HepG2 (cell line): ENCODE data around the gene DRC7. TPM values are rescaled to one million over a fixed set of nuclear protein-coding genes. Genes with fewer than 3 reads are reported as not detected.

Source experiments
- BCL3 ChIP-seq: sonication (generic); formaldehyde crosslinking; IDR thresholded peaks from 2 replicates; pipeline ENCODE4 v1.5.1; 2020; ENCODE audit warnings: mild to moderate bottlenecking, missing genetic modification reagents, moderate library complexity
- CBFB ChIP-seq: sonication (generic); formaldehyde crosslinking; IDR thresholded peaks from 2 replicates; pipeline ENCODE4 v1.4.0; 2020; ENCODE audit warnings: missing genetic modification reagents
- CHD2 ChIP-seq: IDR thresholded peaks from 2 replicates; pipeline ENCODE4 v1.6.1; 2011; ENCODE audit warnings: low read depth, low read length, improper control_type of control experiment
- CREBL2 ChIP-seq: sonication (generic); formaldehyde crosslinking; IDR thresholded peaks from 2 replicates; pipeline ENCODE4 v1.8.1; 2023; ENCODE audit warnings: missing genetic modification reagents, mild to moderate bottlenecking, borderline replicate concordance
- ETV5 ChIP-seq: IDR thresholded peaks from 2 replicates; pipeline ENCODE4 v1.6.1; 2018; ENCODE audit warnings: missing biosample characterization, missing genetic modification reagents, inconsistent platforms, borderline replicate concordance
- EZH2 ChIP-seq: conservative IDR thresholded peaks from 2 replicates; pipeline ENCODE4 v1.6.1; 2012; ENCODE audit warnings: mild to moderate bottlenecking, low read depth, low read length, moderate library complexity
- HHEX ChIP-seq: IDR thresholded peaks from 2 replicates; pipeline ENCODE4 v1.6.1; 2016; ENCODE audit warnings: control low read depth
- ISL2 ChIP-seq: sonication (generic); formaldehyde crosslinking; IDR thresholded peaks from 2 replicates; pipeline ENCODE4 v1.5.0; 2020; ENCODE audit warnings: missing genetic modification reagents
- ISX ChIP-seq: sonication (generic); formaldehyde crosslinking; conservative IDR thresholded peaks from 2 replicates; pipeline ENCODE4 v1.5.0; 2020; ENCODE audit warnings: missing genetic modification reagents
- KDM5B ChIP-seq: sonication (generic); formaldehyde crosslinking; IDR thresholded peaks from 2 replicates; pipeline ENCODE4 v1.4.0; 2020; ENCODE audit warnings: missing genetic modification reagents, mild to moderate bottlenecking, borderline replicate concordance
- MED13 ChIP-seq: sonication (generic); formaldehyde crosslinking; IDR thresholded peaks from 2 replicates; pipeline ENCODE4 v1.5.0; 2020; ENCODE audit warnings: missing genetic modification reagents
- TBL1XR1 ChIP-seq: fragments of 150-350 bp; IDR thresholded peaks from 2 replicates; pipeline ENCODE4 v1.6.1; 2014; ENCODE audit warnings: borderline replicate concordance, low read length; ENCODE audit not compliant: partially characterized antibody
- THAP7 ChIP-seq: sonication (generic); formaldehyde crosslinking; IDR thresholded peaks from 2 replicates; pipeline ENCODE4 v1.8.1; 2023; ENCODE audit warnings: mild to moderate bottlenecking, missing genetic modification reagents
- THAP9 ChIP-seq: sonication (generic); formaldehyde crosslinking; IDR thresholded peaks from 2 replicates; pipeline ENCODE4; 2020; ENCODE audit warnings: missing genetic modification reagents, mild to moderate bottlenecking, borderline replicate concordance
- ZFX ChIP-seq: sonication (generic); formaldehyde crosslinking; IDR thresholded peaks from 2 replicates; pipeline ENCODE4 v1.4.0; 2020; ENCODE audit warnings: mild to moderate bottlenecking, low read depth, missing genetic modification reagents, moderate library complexity
- ZNF12 ChIP-seq: sonication (generic); formaldehyde crosslinking; IDR thresholded peaks from 2 replicates; pipeline ENCODE4 v1.5.0; 2020; ENCODE audit warnings: missing genetic modification reagents
- ZNF207 ChIP-seq: fragments of 450-650 bp; IDR thresholded peaks from 2 replicates; pipeline ENCODE4 v1.6.1; 2016; ENCODE audit warnings: antibody characterized with exemption, borderline replicate concordance
- ZNF44 ChIP-seq: sonication (generic); formaldehyde crosslinking; IDR thresholded peaks from 2 replicates; pipeline ENCODE4 v1.5.1; 2020; ENCODE audit warnings: mild to moderate bottlenecking, missing genetic modification reagents
- ZNF687 ChIP-seq: sonication (generic); formaldehyde crosslinking; IDR thresholded peaks from 2 replicates; pipeline ENCODE4 v1.5.1; 2020; ENCODE audit warnings: mild to moderate bottlenecking, missing genetic modification reagents, moderate library complexity
- ZNF879 ChIP-seq: sonication (generic); formaldehyde crosslinking; IDR thresholded peaks from 2 replicates; pipeline ENCODE4 v1.8.1; 2023; ENCODE audit warnings: missing genetic modification reagents
- ZSCAN21 ChIP-seq: sonication (generic); formaldehyde crosslinking; IDR thresholded peaks from 2 replicates; pipeline ENCODE4 v1.8.0; 2022; ENCODE audit warnings: mild to moderate bottlenecking, missing genetic modification reagents, moderate library complexity, borderline replicate concordance
- polyA plus RNA-seq, 8 experiments: library from polyadenylated mRNA; depleted of rRNA in 3 of 8; stranded (reverse) in 7 of 8; unstranded in 1 of 8; fragments of >200 nt; fragmentation: Illumina TruSeq in 4 of 8; extraction: Trizol in 4 of 8; gene quantifications; 2 replicates each; pipeline versions ENCODE4 v1.2.1 to v1.2.3, GENCODE V29; 2011 to 2016; ENCODE audit warnings: low read depth in 4 of 8, missing spikeins in 1 of 8, mixed read lengths in 1 of 8; ENCODE audit not compliant: insufficient read depth in 1 of 8
- total RNA-seq, 5 experiments: library from RNA; depleted of rRNA; stranded (reverse); fragments of >200 nt; fragmentation: Illumina TruSeq; extraction: Trizol; gene quantifications; 2 replicates each; pipeline ENCODE4 v1.2.3, GENCODE V29; 2016; ENCODE audit warnings: low read depth in 1 of 5

Gene DRC7
- total and polyA plus RNA-seq, 2 of the 13 experiments (the other 11 are each of a cell fraction or from before 2014, with no cell fraction given), result 2.7 to 3.4 TPM

- TF ChIP-seq BCL3 (CRISPR knock-in tag), result peak; percentile 68; the same call in 1 of the 2 replicates
- 0 out of 2 replicates have a peak, but pooled peaks have one; percentile 2 for TF ChIP-seq ZNF687 (CRISPR knock-in tag)
- TF ChIP-seq EZH2, result no peak
- TF ChIP-seq ZNF207, result no peak
- TF ChIP-seq HHEX, result no peak
- TF ChIP-seq ZNF879 (CRISPR knock-in tag), result 0 out of 2 replicates have a peak, but pooled peaks have one; percentile 42
- 0 out of 2 replicates have a peak, but pooled peaks have one; percentile 3 for TF ChIP-seq ISL2
- TF ChIP-seq CBFB (CRISPR knock-in tag), result no peak
- TF ChIP-seq CHD2, result no peak
- 0 out of 2 replicates have a peak, but pooled peaks have one; percentile 36 for TF ChIP-seq ZNF44 (CRISPR knock-in tag)
- peak; percentile 5; the same call in 1 of the 2 replicates for TF ChIP-seq ZFX
- no peak for TF ChIP-seq TBL1XR1
- no peak for TF ChIP-seq ISX (CRISPR knock-in tag)
- 0 out of 2 replicates have a peak, but pooled peaks have one; percentile 29 for TF ChIP-seq CREBL2 (CRISPR knock-in tag)
- TF ChIP-seq THAP7, result peak; percentile 17; the same call in 1 of the 2 replicates
- TF ChIP-seq KDM5B (CRISPR knock-in tag), result peak; percentile 5; the same call in 1 of the 2 replicates
- no peak for TF ChIP-seq ZNF12 (CRISPR knock-in tag)
- no peak for TF ChIP-seq MED13 (CRISPR knock-in tag)
- TF ChIP-seq ETV5 (CRISPR knock-in tag), result no peak
- TF ChIP-seq THAP9 (CRISPR knock-in tag), result no peak
- TF ChIP-seq ZSCAN21 (CRISPR knock-in tag), result no peak
Observed at GRCh38 chr16:57781349-57781740, 86.7 kb downstream of the DRC7 start (continued).
